K562 (cell line): Measurements from ENCODE around the gene HERPUD2.

Source experiments
- AFF4 ChIP-seq: sonication (generic); formaldehyde crosslinking; IDR thresholded peaks from 2 replicates; pipeline ENCODE4 v1.8.0; 2023; ENCODE audit warnings: mild to moderate bottlenecking, missing genetic modification reagents
- BCL6 ChIP-seq: fragments of 250-450 bp; sonication (Bioruptor Pico); IDR thresholded peaks from 2 replicates; pipeline ENCODE4 v1.4.0; 2020
- BMI1 ChIP-seq: fragments of 150-350 bp; IDR thresholded peaks from 2 replicates; pipeline ENCODE4 v1.6.1; 2014; ENCODE audit warnings: low read length
- CCAR2 ChIP-seq: fragments of 200-400 bp; formaldehyde crosslinking; IDR thresholded peaks from 2 replicates; pipeline ENCODE4 v1.6.1; 2017; ENCODE audit warnings: mild to moderate bottlenecking, low read depth, low read length
- E2F6 ChIP-seq, 2 experiments: IDR thresholded peaks; 2 replicates each; pipeline ENCODE4 v1.6.1; 2011; ENCODE audit warnings: borderline replicate concordance in 1 of 2, control low read depth in 1 of 2, low read depth in 1 of 2, low read length in 1 of 2, mild to moderate bottlenecking in 1 of 2, mixed read lengths in 1 of 2, moderate library complexity in 1 of 2; ENCODE audit not compliant: insufficient read depth in 1 of 2, insufficient read length in 1 of 2, poor library complexity in 1 of 2, severe bottlenecking in 1 of 2; ENCODE audit errors: extremely low read depth in 1 of 2
- FOXJ3 ChIP-seq: sonication (generic); formaldehyde crosslinking; IDR thresholded peaks from 2 replicates; pipeline ENCODE4 v1.4.0; 2020; ENCODE audit warnings: mild to moderate bottlenecking, missing genetic modification reagents
- HOMEZ ChIP-seq: fragments of 250-450 bp; sonication (Bioruptor Pico); IDR thresholded peaks from 2 replicates; pipeline ENCODE4 v1.4.0; 2020; ENCODE audit warnings: mild to moderate bottlenecking, moderate library complexity
- KLF13 ChIP-seq: fragments of 450-650 bp; IDR thresholded peaks from 2 replicates; pipeline ENCODE4 v1.6.1; 2016; ENCODE audit warnings: missing genetic modification characterization, low read depth, mild to moderate bottlenecking, missing compliant biosample characterization, moderate library complexity, borderline replicate concordance
- PATZ1 ChIP-seq: fragments of 250-450 bp; sonication (Bioruptor Pico); IDR thresholded peaks from 2 replicates; pipeline ENCODE4 v1.5.0; 2020; ENCODE audit warnings: mild to moderate bottlenecking, borderline replicate concordance
- TCF7 ChIP-seq: sonication (generic); IDR thresholded peaks from 2 replicates; pipeline ENCODE4 v1.6.1; 2016; ENCODE audit warnings: antibody characterized with exemption, borderline replicate concordance
- TOE1 ChIP-seq, 2 experiments: fragments of 450-650 bp in 1 of 2; sonication (generic) in 1 of 2; formaldehyde crosslinking in 1 of 2; IDR thresholded peaks; 2 replicates each; pipeline versions ENCODE4 v1.7.1 to v1.8.0; 2016 to 2022; ENCODE audit warnings: borderline replicate concordance in 2 of 2, mild to moderate bottlenecking in 2 of 2, antibody characterized with exemption in 1 of 2, inconsistent platforms in 1 of 2, low read depth in 1 of 2, missing genetic modification reagents in 1 of 2, moderate library complexity in 1 of 2
- ZC3H11A ChIP-seq: IDR thresholded peaks from 2 replicates; pipeline ENCODE4 v1.6.1; 2012; ENCODE audit warnings: low read depth, low read length, improper control_type of control experiment
- ZNF655 ChIP-seq: fragments of 250-450 bp; sonication (Bioruptor Pico); IDR thresholded peaks from 2 replicates; pipeline ENCODE4 v1.5.0; 2021
- ZSCAN29 ChIP-seq: fragments of 450-650 bp; IDR thresholded peaks from 2 replicates; pipeline ENCODE4 v1.6.1; 2017

- TF ChIP-seq PATZ1 (CRISPR knock-in tag) (no peak), ZSCAN29 (no peak), BCL6 (CRISPR knock-in tag) (no peak), TCF7 (no peak), E2F6 (IDR thresholded peaks at IDR 0.05; ENCODE audit: borderline replicate concordance in 1 of 2, extremely low read depth in 1 of 2, insufficient read depth in 1 of 2, insufficient read length in 1 of 2, low read depth in 1 of 2, low read length in 1 of 2, poor library complexity in 1 of 2, severe bottlenecking in 1 of 2) (no peak), TOE1 (IDR thresholded peaks at IDR 0.05; ENCODE audit: borderline replicate concordance) (no peak), TOE1 (CRISPR knock-in tag; IDR thresholded peaks at IDR 0.05; ENCODE audit: borderline replicate concordance, low read depth) (no peak), CCAR2 (no peak), HOMEZ (CRISPR knock-in tag) (no peak), KLF13 (tag) (no peak), BMI1 (no peak), ZC3H11A (no peak), AFF4 (no peak), FOXJ3 (CRISPR knock-in tag) (no peak), ZNF655 (CRISPR knock-in tag) (no peak)
These were observed 44.2 kb downstream of the HERPUD2 start for GRCh38 chr7:35650751-35651150.
